Mucosa of rectum (tissue), 2 donors: ENCODE measurements around the gene ETNK1.
"Not testable (repeated sequence)": the region's sequence is repeated elsewhere in the genome, so short reads cannot be mapped to it uniquely, and the experiment has no call there.

Experiments used
- H3K27ac ChIP-seq, 2 donors: one replicate each; pipeline ENCODE4 v1.7.0; 2013; ENCODE audit warnings: inconsistent platforms in 2 of 2, low read depth in 2 of 2, low read length in 2 of 2
- H3K27me3 ChIP-seq, 2 donors: one replicate each; pipeline ENCODE4 v1.7.0; 2013; ENCODE audit warnings: low read length in 2 of 2; ENCODE audit not compliant: control insufficient read depth in 2 of 2, insufficient read depth in 2 of 2
- H3K36me3 ChIP-seq, 2 donors: one replicate each; pipeline ENCODE4 v1.7.0; 2013; ENCODE audit warnings: low read length in 2 of 2; ENCODE audit not compliant: control insufficient read depth in 2 of 2, insufficient read depth in 2 of 2
- H3K4me1 ChIP-seq, 2 donors: one replicate each; pipeline ENCODE4 v1.7.0; 2013; ENCODE audit warnings: low read length in 2 of 2, mild to moderate bottlenecking in 1 of 2; ENCODE audit not compliant: control insufficient read depth in 2 of 2, insufficient read depth in 2 of 2
- H3K4me3 ChIP-seq, 2 donors: one replicate each; pipeline ENCODE4 v1.7.0; 2013; ENCODE audit warnings: low read length in 2 of 2
- H3K9ac ChIP-seq, 2 donors: one replicate each; pipeline ENCODE4 v1.7.0; 2013; ENCODE audit warnings: low read length in 2 of 2, low read depth in 1 of 2, mild to moderate bottlenecking in 1 of 2
- H3K9me3 ChIP-seq, 2 donors: one replicate each; pipeline ENCODE4 v1.7.0; 2013; ENCODE audit warnings: low read length in 2 of 2; ENCODE audit not compliant: control insufficient read depth in 2 of 2
- donor health status: healthy.
- donor health status: Normal muscosa, but diverticular disease.

Gene ETNK1

GRCh38 chr12:22600181-22600580 lies 24.8 kb upstream of the ETNK1 start:
- Histone ChIP-seq H3K4me3 (no peak overlapping the region), H3K36me3 (no peaks in the 10 kb centered on the region), H3K27me3 (no peaks in the 10 kb centered on the region), H3K27ac (no peak overlapping the region), H3K9ac (no peak overlapping the region), H3K9me3 (no peaks in the 10 kb centered on the region), H3K4me1 (peaks cover 0 to 7% of the 10 kb centered on the region in 2 donors)

DNA sequence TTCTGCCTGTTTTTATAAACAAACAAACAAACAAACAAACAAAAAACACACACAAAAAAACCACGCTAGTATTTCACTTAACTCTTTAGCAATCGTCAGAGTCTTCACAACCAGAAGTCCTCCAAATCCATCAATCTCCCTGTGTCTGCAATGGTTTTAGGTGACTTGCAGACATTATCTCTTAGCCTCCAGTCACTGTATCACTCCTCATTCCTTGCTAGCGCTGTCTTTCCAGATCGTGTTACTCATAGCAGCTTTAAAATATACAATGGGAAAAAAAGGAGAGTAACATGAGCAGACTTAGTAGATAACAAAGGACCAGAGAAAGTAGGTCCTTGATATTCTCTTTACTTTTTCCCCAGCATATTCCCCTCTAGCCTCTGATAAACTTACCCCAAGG lies 15.5 kb upstream of the ETNK1 start:
- Histone ChIP-seq H3K4me3 (no peak overlapping the region), H3K4me1 (no peaks in the 10 kb centered on the region), H3K27me3 (no peaks in the 10 kb centered on the region), H3K9me3 (peaks cover 0 to 3% of the 10 kb centered on the region in 2 donors), H3K9ac (no peak overlapping the region), H3K36me3 (no peaks in the 10 kb centered on the region), H3K27ac (no peak overlapping the region)

DNA sequence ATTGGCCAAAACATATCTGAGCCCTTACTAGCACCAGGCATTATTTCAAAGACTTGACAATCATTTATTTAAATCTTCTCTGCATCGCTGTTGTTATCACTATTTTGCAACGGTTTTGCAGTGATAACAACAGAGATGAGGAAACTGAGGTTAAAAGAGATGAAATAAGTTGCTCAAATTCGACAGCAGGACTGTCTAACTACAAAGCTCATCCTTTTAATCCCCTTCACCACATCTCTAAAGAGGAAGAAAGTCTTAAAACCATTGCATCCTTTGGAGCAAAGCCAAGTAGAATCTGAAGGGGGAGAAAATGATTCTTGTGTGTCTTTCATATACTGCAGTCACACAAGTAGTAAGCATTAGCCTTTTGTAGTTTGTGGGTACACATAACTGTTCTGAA lies 14.8 kb upstream of the ETNK1 start:
- H3K4me1 ChIP-seq, result no peaks in the 10 kb centered on the region
- no peaks in the 10 kb centered on the region for H3K36me3 ChIP-seq
- H3K27me3 ChIP-seq, result no peaks in the 10 kb centered on the region
- no peak overlapping the region for H3K4me3 ChIP-seq
- peaks cover 0 to 3% of the 10 kb centered on the region in 2 donors for H3K9me3 ChIP-seq
- no peak overlapping the region for H3K9ac ChIP-seq
- no peak overlapping the region for H3K27ac ChIP-seq

DNA sequence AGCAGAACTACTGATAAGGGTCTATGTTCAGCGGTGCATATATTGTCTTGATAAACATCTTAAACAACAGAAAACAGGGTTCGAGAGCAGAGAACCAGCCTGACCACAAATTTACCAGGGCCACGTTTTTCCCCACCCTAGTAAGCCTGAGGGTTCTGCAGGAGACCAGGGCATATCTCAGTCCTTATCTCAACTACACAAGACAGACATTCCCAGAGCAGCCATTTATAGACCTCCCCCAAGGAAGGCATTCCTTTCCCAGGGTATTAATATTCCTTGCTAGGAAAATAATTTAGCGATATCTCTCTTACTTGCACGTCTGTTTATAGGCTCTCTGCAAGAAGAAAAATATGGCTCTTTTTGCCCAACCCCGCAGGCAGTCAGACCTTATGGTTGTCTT lies 12.1 kb upstream of the ETNK1 start:
- not testable (repeated sequence) for H3K4me3 ChIP-seq, H3K36me3 ChIP-seq, H3K4me1 ChIP-seq, H3K9ac ChIP-seq, H3K27ac ChIP-seq, H3K27me3 ChIP-seq, H3K9me3 ChIP-seq

DNA sequence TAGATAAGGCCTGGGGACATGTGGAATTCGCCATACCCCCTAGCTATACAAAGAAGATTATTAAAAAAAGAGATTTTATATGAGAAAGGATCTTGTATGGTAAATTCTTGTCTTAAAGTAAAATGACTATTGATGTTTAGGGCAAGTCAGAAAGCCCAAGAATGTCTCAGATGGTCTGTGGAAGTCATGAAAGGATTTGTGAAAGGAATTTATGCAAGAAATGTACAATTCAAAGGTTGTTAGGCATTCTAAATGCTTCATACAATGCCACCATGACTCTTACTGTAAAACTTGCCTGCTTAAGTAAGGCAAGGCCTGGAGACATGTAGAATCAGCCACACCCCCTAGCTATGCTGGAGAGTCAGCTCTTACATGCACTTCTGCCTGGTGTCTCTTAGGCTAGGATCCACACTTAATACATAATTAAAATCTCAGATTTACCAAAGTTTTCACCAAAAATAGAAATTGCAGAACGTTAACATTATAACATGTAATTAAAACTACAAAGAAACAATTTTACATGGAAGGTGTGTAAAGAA lies 8.9 kb upstream of the ETNK1 start:
- Histone ChIP-seq H3K4me3 (no peak overlapping the region), H3K4me1 (no peaks in the 10 kb centered on the region), H3K36me3 (no peaks in the 10 kb centered on the region), H3K9me3 (peaks cover 0 to 3% of the 10 kb centered on the region in 2 donors), H3K27ac (no peak overlapping the region), H3K9ac (no peak overlapping the region), H3K27me3 (no peaks in the 10 kb centered on the region)

DNA sequence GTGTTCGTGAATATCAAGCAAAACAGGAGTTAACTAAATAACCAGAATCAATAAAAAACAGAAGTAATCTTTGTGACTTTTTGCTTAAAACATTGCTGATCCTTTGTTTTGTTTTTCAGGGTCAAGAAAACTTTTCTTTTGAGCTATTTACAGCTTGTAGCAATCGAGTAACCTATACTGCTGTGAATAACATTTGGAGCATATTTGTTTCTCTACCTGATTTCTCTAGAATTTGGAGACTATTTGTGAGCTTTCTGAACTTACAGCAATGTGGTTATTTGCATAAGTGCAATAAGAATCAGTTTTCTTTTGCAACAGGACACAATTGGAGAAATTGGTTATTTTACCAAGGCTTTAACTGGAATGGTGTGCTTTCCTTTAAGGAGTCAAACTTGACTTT lies 7.3 kb upstream of the ETNK1 start:
- H3K9ac ChIP-seq, result no peak overlapping the region
- no peak overlapping the region for H3K27ac ChIP-seq
- H3K4me3 ChIP-seq, result no peak overlapping the region
- H3K9me3 ChIP-seq, result peaks cover 0 to 1% of the 10 kb centered on the region in 2 donors
- no peaks in the 10 kb centered on the region for H3K36me3 ChIP-seq
- H3K4me1 ChIP-seq, result no peaks in the 10 kb centered on the region
- no peaks in the 10 kb centered on the region for H3K27me3 ChIP-seq

DNA sequence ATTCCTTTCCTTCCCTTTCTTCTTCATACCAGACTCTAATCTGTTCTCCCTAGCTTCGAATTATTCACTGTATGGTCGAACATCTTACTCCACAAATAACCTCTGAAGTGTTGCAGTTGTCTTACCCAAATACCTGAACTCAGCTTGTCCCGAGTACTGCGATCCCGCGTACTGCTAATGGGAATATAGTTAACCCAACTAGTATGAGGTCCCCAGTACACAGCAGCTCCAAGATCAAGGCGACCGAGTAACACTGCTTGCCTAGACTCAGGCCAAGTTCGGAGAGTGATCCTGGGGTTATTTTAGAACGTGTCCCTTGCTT lies 462 bp upstream of the ETNK1 start:
- peak overlapping the region; percentile 71 to 96 for H3K4me3 ChIP-seq

GRCh38 chr12:22625762-22626294 lies 857 bp downstream of the ETNK1 start:
- H3K27me3 ChIP-seq, result no peaks in the 10 kb centered on the region
- peak overlapping the region; percentile 71 to 96 for H3K4me3 ChIP-seq
- H3K27ac ChIP-seq, result peak overlapping the region; percentile 97
- no peaks in the 10 kb centered on the region for H3K9me3 ChIP-seq
- H3K9ac ChIP-seq, result peak overlapping the region; percentile 92 to 98
- H3K4me1 ChIP-seq, result peaks cover 8 to 17% of the 10 kb centered on the region in 2 donors
- no peaks in the 10 kb centered on the region for H3K36me3 ChIP-seq

More for the DNA sequence above, 462 bp upstream of the ETNK1 start:
- Histone ChIP-seq H3K36me3 (no peaks in the 10 kb centered on the region), H3K27me3 (no peaks in the 10 kb centered on the region), H3K9me3 (no peaks in the 10 kb centered on the region), H3K27ac (peak overlapping the region; percentile 97), H3K9ac (peak overlapping the region; percentile 74 to 92), H3K4me1 (peaks cover 8 to 17% of the 10 kb centered on the region in 2 donors)

DNA sequence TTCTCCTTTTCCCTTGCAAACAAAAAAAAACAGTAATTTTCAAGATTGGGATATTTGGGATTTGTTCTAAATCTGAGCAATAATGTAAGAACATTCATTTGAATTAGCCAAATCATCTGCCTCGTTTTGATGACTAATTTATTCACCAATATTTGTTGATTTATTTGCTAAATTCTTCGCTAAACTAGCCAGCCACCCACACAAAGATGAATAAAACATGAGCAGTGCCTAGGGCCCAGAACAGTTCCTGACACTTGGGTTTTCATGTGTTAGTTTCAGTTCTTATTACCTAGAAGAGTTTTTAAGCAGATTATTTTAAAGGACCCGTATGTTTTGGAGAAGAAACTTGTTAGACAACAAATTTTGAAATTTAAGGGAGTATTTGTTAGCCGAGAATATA lies 1.4 kb downstream of the ETNK1 start:
- Histone ChIP-seq H3K27me3 (no peaks in the 10 kb centered on the region), H3K9me3 (no peaks in the 10 kb centered on the region), H3K36me3 (no peaks in the 10 kb centered on the region), H3K4me3 (peak overlapping the region; percentile 71 to 96), H3K4me1 (peaks cover 8 to 17% of the 10 kb centered on the region in 2 donors), H3K9ac (peak overlapping the region; percentile 35 to 92), H3K27ac (peak overlapping the region; percentile 97)

DNA sequence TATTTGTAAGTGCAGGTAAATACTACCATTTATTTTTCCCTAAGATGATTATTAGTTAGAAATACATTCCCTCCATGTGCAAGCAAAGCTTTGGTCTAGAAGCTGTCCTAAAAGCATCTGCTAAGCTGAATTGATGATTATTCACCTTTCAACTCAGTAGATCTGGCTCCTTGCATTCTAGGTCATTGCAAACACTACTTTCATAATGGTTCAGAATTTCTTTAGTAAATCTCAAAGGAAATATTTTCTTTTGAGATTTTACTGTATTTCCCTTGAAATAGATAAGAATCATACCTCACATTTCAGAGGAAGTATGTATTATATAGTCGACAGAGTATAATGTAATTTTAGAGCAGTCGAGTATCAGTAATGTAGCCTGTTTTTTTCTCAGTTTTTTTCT lies 2.4 kb downstream of the ETNK1 start:
- peak overlapping the region; percentile 38 to 96 for H3K4me3 ChIP-seq
- no peaks in the 10 kb centered on the region for H3K27me3 ChIP-seq
- H3K9me3 ChIP-seq, result no peaks in the 10 kb centered on the region
- H3K27ac ChIP-seq, result no peak overlapping the region
- H3K36me3 ChIP-seq, result no peaks in the 10 kb centered on the region
- H3K9ac ChIP-seq, result peak overlapping the region; percentile 26 to 92
- H3K4me1 ChIP-seq, result peaks cover 8 to 17% of the 10 kb centered on the region in 2 donors
